Measurements from ENCODE around the gene GTF2F1.
"Not testable (repeated sequence)": the region's sequence is repeated elsewhere in the genome, so short reads cannot be mapped to it uniquely, and the experiment has no call there.

GTF2F1 gene

GRCh38 chr19:6393074-6393982 is at the start of gene GTF2F1:
Gene GTF2F1, minus strand, starts transcription at chr19:6393164. Its CDS starts 169 bp downstream, at chr19:6392995.
- peak; percentile 99 for DNase-seq (ENCODE audit: low spot score)

GRCh38 chr19:6442087-6442688 is 49.2 kb upstream of the GTF2F1 start:
- no peak for DNase-seq (ENCODE audit: low spot score)

GRCh38 chr19:6440905-6441304 is 47.9 kb upstream of the GTF2F1 start:
- no peak for DNase-seq (ENCODE audit: low spot score)

- no peak for DNase-seq (ENCODE audit: low spot score)
Measured at GRCh38 chr19:6439743-6440142, 46.8 kb upstream of the GTF2F1 start.

GRCh38 chr19:6433663-6434062 is 40.7 kb upstream of the GTF2F1 start, which contains the start of gene SLC25A41:
Gene SLC25A41, minus strand, starts transcription at chr19:6433763. Its CDS starts 70 bp downstream, at chr19:6433693.
- no peak for DNase-seq (ENCODE audit: low spot score)

- DNase-seq (ENCODE audit: low spot score): no peak
Measured at GRCh38 chr19:6433165-6433564, 40.2 kb upstream of the GTF2F1 start.

GRCh38 chr19:6431891-6432290 is 38.9 kb upstream of the GTF2F1 start:
- DNase-seq (ENCODE audit: low spot score): no peak

- no peak for DNase-seq (ENCODE audit: low spot score)
Measured at GRCh38 chr19:6429419-6430221, 36.7 kb upstream of the GTF2F1 start.

GRCh38 chr19:6428692-6429418 is 35.9 kb upstream of the GTF2F1 start:
- not testable (repeated sequence) for DNase-seq (ENCODE audit: low spot score)

- DNase-seq (ENCODE audit: low spot score): no peak
Measured at GRCh38 chr19:6427131-6427530, 34.2 kb upstream of the GTF2F1 start.

GRCh38 chr19:6425732-6426620 is 33.0 kb upstream of the GTF2F1 start:
- no peak for DNase-seq (ENCODE audit: low spot score)

- DNase-seq (ENCODE audit: low spot score): peak; percentile 100
Measured at GRCh38 chr19:6424939-6425731, 32.2 kb upstream of the GTF2F1 start.

- DNase-seq (ENCODE audit: low spot score): no peak
Measured at GRCh38 chr19:6424195-6424938, 31.4 kb upstream of the GTF2F1 start, which contains the start of gene KHSRP. Gene KHSRP, minus strand, starts transcription at chr19:6424811. Its CDS starts 110 bp downstream, at chr19:6424701.

- DNase-seq (ENCODE audit: low spot score): peak; percentile 85
Measured at GRCh38 chr19:6423499-6424194, 30.7 kb upstream of the GTF2F1 start.

GRCh38 chr19:6421075-6422014 is 28.4 kb upstream of the GTF2F1 start:
- DNase-seq (ENCODE audit: low spot score): no peak

GRCh38 chr19:6418562-6418932 is 25.6 kb upstream of the GTF2F1 start:
- no peak for DNase-seq (ENCODE audit: low spot score)

All from hepatic stellate cell (primary cell).